SK-N-MC (cell line): ENCODE results near the gene PPP4R2.

Source experiments
- EZH2 ChIP-seq: fragments of 200-600 bp; sonication (generic); IDR thresholded peaks from one replicate; pipeline ENCODE4 v1.6.1; 2017; ENCODE audit warnings: antibody characterized with exemption
- POLR2AphosphoS5 ChIP-seq: IDR thresholded peaks from 2 replicates; pipeline ENCODE4 v1.6.1; 2012; ENCODE audit warnings: mild to moderate bottlenecking, low read depth, low read length, borderline replicate concordance

GRCh38 chr3:73101881-73102280 lies 105.3 kb downstream of the PPP4R2 start:
- TF ChIP-seq POLR2AphosphoS5 (no peak), EZH2 (no peak)
